Right atrium auricular region (tissue), 2 donors: ENCODE data around the gene GSKIP. TPM values are rescaled to one million over a fixed set of nuclear protein-coding genes. Genes with fewer than 3 reads are reported as not detected.

Source experiments
- DNase-seq: peaks from one replicate; pipeline ENCODE4 v3.0.0-alpha.2; 2019; ENCODE audit warnings: low spot score
- H3K27ac ChIP-seq, 2 donors: fragments of 200-600 bp; sonication (generic); 1 replicate in 1 of 2; 2 replicates in 1 of 2; pipeline ENCODE4 v1.5.1; 2016 to 2019
- H3K27me3 ChIP-seq, 2 donors: fragments of 200-600 bp; sonication (generic); one replicate each; pipeline versions ENCODE4 v1.5.1 to v1.6.0; 2017 to 2019
- H3K36me3 ChIP-seq: fragments of 200-600 bp; sonication (generic); one replicate; pipeline ENCODE4 v1.5.1; 2016
- H3K4me1 ChIP-seq, 2 donors: fragments of 200-600 bp; sonication (generic); one replicate each; pipeline versions ENCODE4 v1.5.1 to v1.6.0; 2017 to 2019
- H3K4me3 ChIP-seq, 2 donors: fragments of 200-600 bp; sonication (generic); 1 replicate in 1 of 2; 2 replicates in 1 of 2; pipeline ENCODE4 v1.5.1; 2017 to 2019; ENCODE audit warnings: mild to moderate bottlenecking in 1 of 2, moderate library complexity in 1 of 2
- H3K9me3 ChIP-seq, 2 donors: fragments of 200-600 bp; sonication (generic); one replicate each; pipeline ENCODE4 v1.5.1; 2019
- CTCF ChIP-seq, 2 donors: fragments of 200-600 bp; sonication (generic); IDR thresholded peaks; one replicate each; pipeline ENCODE4 v1.5.1; 2019; ENCODE audit warnings: antibody characterized with exemption in 2 of 2
- total RNA-seq, 2 donors: library from RNA; depleted of rRNA; stranded (reverse); fragments of >200 nt; gene quantifications; one replicate each; pipeline ENCODE4 v1.1.0, GENCODE V29; 2016

Gene GSKIP
- total RNA-seq, 2 donors from 2014 or later, result 8.7 to 14.8 TPM

GRCh38 chr14:96399405-96399804 lies 36.1 kb downstream of the GSKIP start:
- no peak overlapping the region for H3K4me3 ChIP-seq
- no peak for DNase-seq
- H3K27ac ChIP-seq, result no peak overlapping the region

DNA sequence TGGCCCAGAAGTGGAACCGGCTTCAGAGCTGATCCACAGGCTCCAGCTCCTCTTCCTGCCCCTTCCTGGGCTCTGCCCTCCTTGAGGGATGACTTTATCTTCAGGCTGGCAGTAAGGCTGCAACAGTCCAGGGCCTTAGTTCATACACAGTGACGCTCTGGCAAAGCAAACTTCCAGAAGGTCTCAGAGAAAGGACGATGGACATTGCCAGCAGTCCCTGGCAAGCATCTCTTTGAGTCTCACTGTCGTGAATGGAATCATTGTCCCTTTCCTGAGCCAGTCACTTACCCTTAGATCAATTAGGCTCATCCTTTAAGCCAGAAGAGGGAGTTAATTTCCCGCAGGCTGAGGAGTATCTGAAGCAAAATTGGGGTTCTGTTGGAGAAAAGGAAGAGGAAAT lies 37.2 kb downstream of the GSKIP start:
- no peaks in the 10 kb centered on the region for H3K27me3 ChIP-seq
- H3K4me1 ChIP-seq, result no peaks in the 10 kb centered on the region
- no peaks in the 10 kb centered on the region for H3K36me3 ChIP-seq
- TF ChIP-seq CTCF (IDR thresholded peaks at IDR 0.05), result no peak
- no peak overlapping the region for H3K4me3 ChIP-seq
- no peaks in the 10 kb centered on the region for H3K9me3 ChIP-seq
- DNase-seq, result no peak
- H3K27ac ChIP-seq, result no peak overlapping the region

More at GRCh38 chr14:96399405-96399804, 36.1 kb downstream of the GSKIP start:
- no peak for TF ChIP-seq CTCF (IDR thresholded peaks at IDR 0.05)
- Histone ChIP-seq H3K36me3 (no peaks in the 10 kb centered on the region), H3K4me1 (no peaks in the 10 kb centered on the region), H3K27me3 (no peaks in the 10 kb centered on the region), H3K9me3 (no peaks in the 10 kb centered on the region)

DNA sequence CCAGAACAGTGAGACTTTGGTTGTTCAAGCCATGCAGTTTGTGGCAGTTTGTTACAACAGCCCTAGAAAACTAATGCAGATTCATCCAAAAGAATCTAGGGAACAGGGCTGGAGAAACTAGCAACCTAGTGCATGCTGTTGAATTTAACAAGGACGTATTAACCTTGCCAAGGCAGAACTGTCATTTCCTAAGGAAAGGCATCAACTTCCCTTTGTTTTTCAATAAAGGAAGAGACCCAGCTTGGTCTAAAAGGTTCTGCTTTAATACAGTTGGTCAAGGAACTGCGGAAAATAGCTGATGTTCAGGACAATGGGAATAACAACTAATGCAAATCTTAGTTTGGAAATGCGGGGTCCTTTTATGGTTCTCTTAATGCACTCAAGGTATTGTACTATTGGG lies 40.1 kb downstream of the GSKIP start:
- Histone ChIP-seq H3K36me3 (no peaks in the 10 kb centered on the region), H3K27ac (no peak overlapping the region), H3K4me3 (no peak overlapping the region), H3K9me3 (no peaks in the 10 kb centered on the region), H3K4me1 (no peaks in the 10 kb centered on the region), H3K27me3 (no peaks in the 10 kb centered on the region)
- no peak for TF ChIP-seq CTCF (IDR thresholded peaks at IDR 0.05)
- no peak for DNase-seq

GRCh38 chr14:96405677-96406076 lies 42.4 kb downstream of the GSKIP start:
- Histone ChIP-seq H3K36me3 (no peaks in the 10 kb centered on the region), H3K27ac (no peak overlapping the region), H3K9me3 (no peaks in the 10 kb centered on the region), H3K4me1 (no peaks in the 10 kb centered on the region), H3K27me3 (no peaks in the 10 kb centered on the region), H3K4me3 (no peak overlapping the region)
- DNase-seq, result no peak
- no peak for TF ChIP-seq CTCF (IDR thresholded peaks at IDR 0.05)

- Histone ChIP-seq H3K4me1 (no peaks in the 10 kb centered on the region), H3K27me3 (no peaks in the 10 kb centered on the region), H3K4me3 (no peak overlapping the region), H3K9me3 (no peaks in the 10 kb centered on the region), H3K36me3 (no peaks in the 10 kb centered on the region), H3K27ac (no peak overlapping the region)
- no peak for DNase-seq
- TF ChIP-seq CTCF (IDR thresholded peaks at IDR 0.05), result no peak
These were observed 44.7 kb downstream of the GSKIP start for GRCh38 chr14:96407935-96408570.

GRCh38 chr14:96408608-96409007 lies 45.3 kb downstream of the GSKIP start:
- no peak overlapping the region for H3K27ac ChIP-seq
- H3K9me3 ChIP-seq, result no peaks in the 10 kb centered on the region
- no peaks in the 10 kb centered on the region for H3K4me1 ChIP-seq
- DNase-seq, result no peak
- TF ChIP-seq CTCF (IDR thresholded peaks at IDR 0.05), result no peak
- H3K36me3 ChIP-seq, result no peaks in the 10 kb centered on the region
- H3K4me3 ChIP-seq, result no peak overlapping the region
- no peaks in the 10 kb centered on the region for H3K27me3 ChIP-seq
